ENCODE measurements around the gene GDAP2.

GDAP2 gene

GRCh38 chr1:117902944-117903343 lies 26.5 kb downstream of the GDAP2 start:
- DNase-seq (ENCODE audit: extremely low spot score), result no peak
- CTCF ChIA-PET, result no interaction called here
- TF ChIP-seq SP1 (IDR thresholded peaks at IDR 0.05) (no peak), FOXA1 (IDR thresholded peaks at IDR 0.05) (no peak), CTBP1 (IDR thresholded peaks at IDR 0.05; ENCODE audit: borderline replicate concordance) (no peak), HDGF (IDR thresholded peaks at IDR 0.05; ENCODE audit: borderline replicate concordance) (no peak), ELF4 (IDR thresholded peaks at IDR 0.05) (no peak), L3MBTL2 (conservative IDR thresholded peaks at IDR 0.05) (no peak), FOXM1 (IDR thresholded peaks at IDR 0.05; ENCODE audit: borderline replicate concordance) (no peak), TARDBP (IDR thresholded peaks at IDR 0.05) (no peak), ZNF384 (IDR thresholded peaks at IDR 0.05) (no peak), FOXK2 (IDR thresholded peaks at IDR 0.05) (no peak), LEF1 (IDR thresholded peaks at IDR 0.05; ENCODE audit: borderline replicate concordance) (no peak), BHLHE40 (IDR thresholded peaks at IDR 0.05; ENCODE audit: borderline replicate concordance) (no peak), PKNOX1 (IDR thresholded peaks at IDR 0.05) (no peak), SUZ12 (IDR thresholded peaks at IDR 0.05) (no peak), NFRKB (IDR thresholded peaks at IDR 0.05) (no peak)
- POLR2A ChIA-PET, result no interaction called here

DNA sequence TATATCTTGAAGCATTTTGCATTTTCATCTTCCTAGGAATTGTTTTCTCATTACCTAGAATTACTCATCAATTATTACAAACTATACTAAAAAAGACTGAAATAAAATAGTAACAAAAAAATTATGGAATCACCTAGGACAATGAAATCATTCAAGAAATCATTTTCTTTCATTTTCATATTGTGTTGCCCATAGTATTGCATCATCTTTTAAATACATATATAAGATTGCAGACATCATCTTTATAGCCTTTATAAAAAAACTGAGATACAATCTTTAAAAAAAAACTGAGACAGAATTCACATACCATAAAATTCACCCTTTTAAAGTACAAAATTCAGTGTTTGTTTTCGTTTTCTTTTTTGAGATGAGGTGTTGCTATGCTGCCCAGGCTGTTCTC lies 29.6 kb downstream of the GDAP2 start:
- POLR2A ChIA-PET, result interaction anchor here (1.2 kb wide), 1 partner anchor 30 kb away, joined by 4 read pairs; the partner anchor contains the start of genes GDAP2 and WDR3
- CTCF ChIA-PET, result interaction anchor here (0.7 to 1.0 kb wide), 3 partner anchors 34 to 411 kb away, joined by 3 to 4 read pairs (median 3); no protein-coding TSS in a partner anchor
- no peak for DNase-seq (ENCODE audit: extremely low spot score)
- no peak for TF ChIP-seq SUZ12 (IDR thresholded peaks at IDR 0.05)
- no peak for TF ChIP-seq ZNF384 (IDR thresholded peaks at IDR 0.05)
- no peak for TF ChIP-seq L3MBTL2 (conservative IDR thresholded peaks at IDR 0.05)
- TF ChIP-seq HDGF (IDR thresholded peaks at IDR 0.05; ENCODE audit: borderline replicate concordance), result no peak
- TF ChIP-seq ARNT (IDR thresholded peaks at IDR 0.05), result no peak
- TF ChIP-seq LEF1 (IDR thresholded peaks at IDR 0.05; ENCODE audit: borderline replicate concordance), result no peak
- TF ChIP-seq SP1 (IDR thresholded peaks at IDR 0.05), result no peak
- TF ChIP-seq FOXA1 (IDR thresholded peaks at IDR 0.05), result no peak
- TF ChIP-seq ELF4 (IDR thresholded peaks at IDR 0.05), result no peak

DNA sequence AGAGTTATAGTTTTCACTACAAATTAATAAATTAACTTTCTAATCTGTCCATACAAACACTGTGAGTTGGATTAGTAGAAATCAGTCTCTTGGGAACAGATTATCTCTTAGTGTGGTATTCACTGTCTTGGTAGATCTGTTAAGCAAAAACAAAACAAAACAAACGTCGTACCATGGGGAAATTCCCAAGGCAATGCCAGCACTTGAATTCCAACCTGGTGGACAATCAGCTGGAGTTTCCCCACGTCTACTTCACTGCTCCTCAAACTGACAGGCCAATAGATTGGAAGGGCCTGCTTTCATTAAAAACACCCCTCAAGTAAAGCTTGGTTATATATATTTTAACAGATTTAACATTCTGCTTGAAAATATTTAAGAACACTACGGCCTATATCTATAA lies 31.9 kb downstream of the GDAP2 start:
- TF ChIP-seq PKNOX1 (IDR thresholded peaks at IDR 0.05) (no peak), ZNF384 (IDR thresholded peaks at IDR 0.05) (no peak), ARNT (IDR thresholded peaks at IDR 0.05) (no peak), SP1 (IDR thresholded peaks at IDR 0.05) (no peak), LEF1 (IDR thresholded peaks at IDR 0.05; ENCODE audit: borderline replicate concordance) (no peak), BHLHE40 (IDR thresholded peaks at IDR 0.05; ENCODE audit: borderline replicate concordance) (no peak), FOXK2 (IDR thresholded peaks at IDR 0.05) (no peak), FOXA1 (IDR thresholded peaks at IDR 0.05) (no peak), HDGF (IDR thresholded peaks at IDR 0.05; ENCODE audit: borderline replicate concordance) (no peak), CTBP1 (IDR thresholded peaks at IDR 0.05; ENCODE audit: borderline replicate concordance) (no peak), NFRKB (IDR thresholded peaks at IDR 0.05) (no peak), SUZ12 (IDR thresholded peaks at IDR 0.05) (no peak), ELF4 (IDR thresholded peaks at IDR 0.05) (no peak), TARDBP (IDR thresholded peaks at IDR 0.05) (no peak), L3MBTL2 (conservative IDR thresholded peaks at IDR 0.05) (no peak), FOXM1 (IDR thresholded peaks at IDR 0.05; ENCODE audit: borderline replicate concordance) (no peak)
- ChIA-PET POLR2A (no interaction called here), CTCF (no interaction called here)
- DNase-seq (ENCODE audit: extremely low spot score), result no peak

DNA sequence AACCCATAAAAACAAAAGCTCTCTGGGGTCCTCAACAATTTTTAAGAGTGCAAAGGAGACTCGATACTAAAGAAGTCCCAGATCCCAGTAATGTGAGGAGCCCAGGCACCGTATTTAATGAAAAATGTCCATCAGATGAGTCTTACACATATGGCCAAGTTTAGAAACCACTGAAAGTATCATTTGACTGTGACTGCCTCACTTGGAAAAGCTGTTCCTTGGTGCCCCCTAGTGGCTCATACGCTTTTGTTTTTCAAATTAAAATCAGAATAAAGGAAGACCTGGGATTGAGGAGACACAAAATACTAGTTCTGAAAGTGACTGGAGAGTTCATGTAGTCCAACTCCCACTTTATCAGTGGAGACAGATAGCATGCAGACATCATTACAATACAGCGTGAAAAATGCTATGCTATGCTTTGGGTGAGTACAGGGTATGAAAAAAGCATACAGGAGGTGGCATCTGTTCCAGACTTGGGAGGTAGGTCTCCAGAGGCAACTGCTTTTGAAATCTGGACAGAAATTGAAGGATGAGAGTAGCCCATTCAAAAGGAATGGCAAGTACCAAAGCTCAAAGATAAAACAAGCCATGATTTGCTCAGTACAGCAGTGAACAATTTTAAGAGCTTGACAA lies 33.8 kb downstream of the GDAP2 start:
- peak; percentile 66 for DNase-seq (ENCODE audit: extremely low spot score)
- TF ChIP-seq CTBP1 (IDR thresholded peaks at IDR 0.05; ENCODE audit: borderline replicate concordance) (no peak), SP1 (IDR thresholded peaks at IDR 0.05) (no peak), SUZ12 (IDR thresholded peaks at IDR 0.05) (no peak), PKNOX1 (IDR thresholded peaks at IDR 0.05) (no peak), ARNT (IDR thresholded peaks at IDR 0.05) (no peak)
- ChIA-PET POLR2A (no interaction called here), CTCF (interaction anchor here (0.7 to 1.8 kb wide), 8 partner anchors 11 to 1176 kb away, joined by 3 to 8 read pairs (median 3); no protein-coding TSS in a partner anchor)

- ChIA-PET POLR2A (no interaction called here), CTCF (no interaction called here)
- no peak for DNase-seq (ENCODE audit: extremely low spot score)
- no peak for TF ChIP-seq BHLHE40 (IDR thresholded peaks at IDR 0.05; ENCODE audit: borderline replicate concordance)
- TF ChIP-seq TARDBP (IDR thresholded peaks at IDR 0.05), result no peak
- no peak for TF ChIP-seq ARNT (IDR thresholded peaks at IDR 0.05)
- TF ChIP-seq ZNF384 (IDR thresholded peaks at IDR 0.05), result no peak
Measured at GRCh38 chr1:117894078-117894477, 35.3 kb downstream of the GDAP2 start.

DNA sequence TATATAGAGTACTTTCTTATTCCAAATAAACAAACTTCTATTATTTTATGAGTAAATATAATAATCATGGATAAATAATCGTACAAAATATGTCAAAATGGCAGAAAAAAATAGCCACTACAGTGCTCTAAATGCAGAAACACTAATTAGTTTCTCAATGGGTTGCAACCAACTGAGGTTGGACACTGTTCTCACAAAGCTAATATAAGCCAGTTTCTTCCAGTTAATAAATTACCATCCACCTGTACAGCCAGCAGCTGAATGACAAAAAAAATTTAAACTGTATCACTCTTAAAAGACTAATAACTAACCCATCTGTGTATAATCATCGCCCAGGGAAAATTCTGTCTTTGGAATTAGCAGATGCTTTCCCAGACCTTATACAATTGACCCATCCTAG lies 36.9 kb downstream of the GDAP2 start:
- ChIA-PET CTCF (no interaction called here), POLR2A (no interaction called here)
- DNase-seq (ENCODE audit: extremely low spot score), result no peak
- TF ChIP-seq FOXK2 (IDR thresholded peaks at IDR 0.05), result no peak
- no peak for TF ChIP-seq SP1 (IDR thresholded peaks at IDR 0.05)
- no peak for TF ChIP-seq HDGF (IDR thresholded peaks at IDR 0.05; ENCODE audit: borderline replicate concordance)
- TF ChIP-seq LEF1 (IDR thresholded peaks at IDR 0.05; ENCODE audit: borderline replicate concordance), result no peak
- no peak for TF ChIP-seq ELF4 (IDR thresholded peaks at IDR 0.05)
- no peak for TF ChIP-seq FOXA1 (IDR thresholded peaks at IDR 0.05)
- TF ChIP-seq ARNT (IDR thresholded peaks at IDR 0.05), result no peak
- TF ChIP-seq CTBP1 (IDR thresholded peaks at IDR 0.05; ENCODE audit: borderline replicate concordance), result no peak
- TF ChIP-seq PKNOX1 (IDR thresholded peaks at IDR 0.05), result no peak
- TF ChIP-seq ZNF384 (IDR thresholded peaks at IDR 0.05), result no peak
- no peak for TF ChIP-seq BHLHE40 (IDR thresholded peaks at IDR 0.05; ENCODE audit: borderline replicate concordance)
- no peak for TF ChIP-seq NFRKB (IDR thresholded peaks at IDR 0.05)
- no peak for TF ChIP-seq L3MBTL2 (conservative IDR thresholded peaks at IDR 0.05)
- TF ChIP-seq TARDBP (IDR thresholded peaks at IDR 0.05), result no peak

All from HEK293T (cell line).